ENCODE measurements around the gene TBC1D12.
"Not testable (repeated sequence)": the region's sequence is repeated elsewhere in the genome, so short reads cannot be mapped to it uniquely, and the experiment has no call there.

TBC1D12 gene

DNA sequence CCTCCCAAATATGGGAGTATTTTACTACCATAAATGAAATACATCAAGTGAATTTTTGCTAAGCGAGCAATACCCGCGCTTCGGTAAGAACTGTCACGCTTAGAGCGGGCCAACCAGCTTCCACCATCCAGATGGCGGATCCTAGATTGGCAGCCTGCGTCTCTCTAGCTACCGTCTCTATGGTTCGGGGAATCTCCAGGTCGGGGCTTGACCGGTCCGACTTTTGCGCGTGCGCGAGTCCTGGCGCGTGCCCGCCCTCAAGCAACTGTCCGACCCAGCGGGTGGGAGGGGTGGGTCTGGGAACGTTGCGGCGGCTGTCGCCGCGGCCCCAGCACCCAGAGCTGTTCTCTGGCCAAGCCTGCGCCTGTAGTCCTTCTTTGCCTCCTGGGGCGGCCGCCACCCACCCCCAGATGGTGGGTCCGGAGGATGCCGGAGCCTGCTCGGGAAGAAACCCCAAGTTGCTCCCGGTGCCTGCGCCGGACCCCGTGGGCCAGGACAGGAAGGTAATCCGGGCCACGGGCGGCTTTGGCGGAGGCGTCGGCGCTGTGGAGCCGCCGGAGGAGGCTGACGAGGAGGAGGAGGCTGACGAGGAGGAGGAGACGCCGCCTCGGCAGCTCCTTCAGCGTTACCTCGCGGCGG is at the start of gene TBC1D12:
TBC1D12 (plus strand) TSS at position 338 of the 639 bp plus-strand sequence; CDS start at position 411, 73 bp downstream.
- in situ Hi-C loops (cut with HindIII; ENCODE audit: low sequenced_read_pairs) = no loop called here

DNA sequence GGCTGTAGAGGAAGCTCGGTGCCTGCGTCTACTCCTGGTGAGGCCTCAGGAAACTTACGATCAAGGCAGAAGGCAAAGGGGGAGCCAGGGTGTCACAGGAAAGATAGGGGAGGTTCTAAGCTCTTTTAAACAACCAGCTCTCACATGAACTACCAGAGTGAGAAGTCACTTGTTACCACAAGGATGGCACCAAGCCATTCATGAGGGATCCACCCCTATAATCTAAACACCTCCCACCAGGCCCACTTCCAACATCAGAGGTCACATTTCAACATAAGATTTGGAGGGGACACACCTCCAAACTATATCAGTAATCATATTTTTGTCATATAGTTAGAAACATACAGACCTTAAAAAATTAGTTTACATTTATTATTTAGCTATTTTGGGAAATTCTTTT is 49.0 kb upstream of the TBC1D12 start:
- in situ Hi-C loops (cut with HindIII; ENCODE audit: low sequenced_read_pairs) = no loop called here

GRCh38 chr10:94355841-94356240 is 46.5 kb upstream of the TBC1D12 start:
- in situ Hi-C loops (cut with HindIII; ENCODE audit: low sequenced_read_pairs) = no loop called here

DNA sequence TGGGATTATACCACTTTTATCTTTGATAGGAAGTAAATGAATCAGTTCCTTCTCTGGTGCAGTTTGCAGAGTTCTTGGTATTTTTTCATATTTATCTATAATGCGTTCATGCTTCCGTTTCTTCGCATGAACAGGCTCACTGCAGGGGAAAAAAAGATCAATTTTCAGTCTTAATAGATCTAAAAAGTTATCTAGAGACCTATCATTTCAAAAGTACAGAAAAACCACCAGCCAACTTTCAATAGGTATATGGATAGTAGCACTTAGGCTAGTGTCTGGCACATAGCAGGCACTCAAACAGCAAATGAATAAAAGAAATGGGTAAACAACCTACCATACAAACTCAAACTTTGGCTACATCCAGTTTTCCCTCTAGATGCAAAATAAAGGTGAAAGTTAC is 45.1 kb upstream of the TBC1D12 start:
- in situ Hi-C loops (cut with HindIII; ENCODE audit: low sequenced_read_pairs) = no loop called here

DNA sequence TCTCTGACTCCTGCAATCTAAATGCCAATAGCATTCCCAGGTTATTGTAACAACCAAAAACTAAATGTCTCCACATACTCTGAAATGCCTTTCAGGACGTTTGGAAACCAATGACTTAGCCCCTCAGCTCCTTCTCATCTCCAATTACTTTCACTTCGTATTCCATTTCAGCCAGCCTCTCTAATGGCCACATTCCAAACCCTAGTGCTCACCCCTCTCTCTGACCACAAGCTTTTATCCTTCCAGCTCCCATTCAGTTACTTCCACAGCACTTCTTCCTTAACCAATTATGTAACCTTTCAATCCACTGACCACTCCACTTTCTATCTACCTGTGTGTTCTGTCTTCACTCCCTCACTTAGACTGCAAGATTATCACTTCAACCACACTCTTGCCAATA is 43.9 kb upstream of the TBC1D12 start:
- in situ Hi-C loops (cut with HindIII; ENCODE audit: low sequenced_read_pairs) = no loop called here

DNA sequence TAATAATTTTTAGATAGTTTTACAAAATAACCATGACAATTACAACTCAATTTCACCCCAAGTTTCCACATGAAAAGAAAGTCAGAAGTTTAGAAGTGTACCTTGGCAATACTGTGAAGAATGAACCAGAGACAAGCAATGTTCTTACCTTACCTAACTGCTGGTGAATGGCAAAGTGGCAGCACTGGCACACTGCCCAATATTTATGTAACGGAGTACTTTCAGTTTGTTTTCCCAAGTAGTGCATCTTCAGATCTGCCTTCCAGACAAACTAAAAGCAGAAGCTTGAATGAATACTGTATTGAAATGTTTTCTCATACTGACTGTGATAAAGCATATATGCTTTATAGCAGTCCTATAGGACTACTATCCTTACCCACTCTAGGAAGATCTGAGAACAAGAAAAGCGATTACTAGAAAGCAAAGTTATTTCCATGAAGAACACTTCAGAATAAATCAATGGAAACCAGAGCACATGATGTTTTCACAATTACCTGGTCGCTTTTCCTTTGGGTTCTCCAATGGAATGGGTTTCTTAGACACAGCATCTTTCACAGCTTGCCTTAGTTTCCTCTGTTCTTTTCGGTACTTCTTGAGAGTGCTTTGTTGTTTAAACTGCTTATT is 41.1 kb upstream of the TBC1D12 start:
- in situ Hi-C loops (cut with HindIII; ENCODE audit: low sequenced_read_pairs) = no loop called here

GRCh38 chr10:94362360-94363250 is 39.7 kb upstream of the TBC1D12 start, which contains the start of gene NOC3L:
Gene NOC3L, minus strand, starts transcription at chr10:94362939. Its CDS starts 101 bp downstream, at chr10:94362838.
- in situ Hi-C loops (cut with HindIII; ENCODE audit: low sequenced_read_pairs) = no loop called here

DNA sequence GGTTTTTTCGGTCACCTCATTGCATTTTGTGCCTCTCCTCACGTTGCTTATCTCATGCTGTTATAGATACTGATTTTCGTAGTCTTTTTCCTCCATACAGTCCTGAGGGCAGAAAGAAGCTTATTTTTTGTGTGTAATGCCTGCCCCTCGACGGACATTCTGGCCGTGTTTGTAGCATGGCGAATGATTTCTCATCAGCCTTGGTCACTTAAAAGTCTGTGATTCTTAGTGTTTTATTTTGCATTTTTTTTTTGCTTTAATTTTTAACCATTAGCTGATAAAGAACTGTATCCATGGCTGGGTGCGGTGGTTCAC is 39.1 kb upstream of the TBC1D12 start:
- in situ Hi-C loops (cut with HindIII; ENCODE audit: low sequenced_read_pairs) = no loop called here

- in situ Hi-C loops (cut with HindIII; ENCODE audit: low sequenced_read_pairs) = no loop called here
These were observed 37.9 kb upstream of the TBC1D12 start for GRCh38 chr10:94364482-94364881.

GRCh38 chr10:94366382-94366781 is 36.0 kb upstream of the TBC1D12 start:
- in situ Hi-C loops (cut with HindIII; ENCODE audit: low sequenced_read_pairs) = no loop called here

- in situ Hi-C loops (cut with HindIII; ENCODE audit: low sequenced_read_pairs) = no loop called here
These were observed 31.8 kb upstream of the TBC1D12 start for GRCh38 chr10:94370501-94370900.

DNA sequence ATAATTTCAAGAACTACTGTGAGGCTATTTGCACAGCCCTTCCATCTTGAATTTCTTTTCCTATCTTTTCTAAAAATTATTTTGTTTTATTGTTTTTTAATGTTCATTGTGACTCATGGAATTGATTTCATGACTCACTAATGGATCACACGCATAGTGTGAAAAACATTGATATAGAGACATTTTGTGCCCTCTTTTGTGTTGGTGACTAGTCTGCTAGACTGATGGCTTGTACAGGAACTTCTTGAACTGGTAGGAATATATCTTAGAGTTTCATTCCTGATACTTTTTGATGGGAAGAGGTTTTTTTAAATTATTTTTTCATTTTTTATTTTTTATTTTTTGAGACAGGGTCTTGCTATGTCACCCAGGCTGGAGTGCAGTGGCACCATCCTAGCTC is 27.0 kb upstream of the TBC1D12 start:
- in situ Hi-C loops (cut with HindIII; ENCODE audit: low sequenced_read_pairs) = no loop called here

DNA sequence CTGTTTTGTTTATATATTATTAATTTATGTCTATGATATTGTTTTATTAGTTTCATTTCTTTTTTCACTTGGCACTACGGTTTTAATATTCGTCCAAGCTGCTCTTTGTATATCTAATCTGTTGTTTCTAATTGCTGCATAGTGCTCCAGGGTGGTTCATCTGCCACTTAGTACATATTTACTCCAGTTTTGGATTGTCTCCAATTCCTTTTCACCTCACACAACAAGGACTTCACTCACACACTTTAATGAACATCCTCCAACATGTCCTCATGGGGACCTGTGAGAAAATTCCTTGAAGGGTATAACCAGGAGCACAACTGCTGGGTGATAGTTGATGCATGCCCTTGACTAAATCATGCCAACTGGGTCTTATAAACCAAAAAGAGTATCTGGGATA is 25.5 kb upstream of the TBC1D12 start:
- in situ Hi-C loops (cut with HindIII; ENCODE audit: low sequenced_read_pairs) = no loop called here

GRCh38 chr10:94383530-94383929 is 18.8 kb upstream of the TBC1D12 start:
- in situ Hi-C loops (cut with HindIII; ENCODE audit: low sequenced_read_pairs) = no loop called here

GRCh38 chr10:94385733-94386132 is 16.6 kb upstream of the TBC1D12 start:
- in situ Hi-C loops (cut with HindIII; ENCODE audit: low sequenced_read_pairs) = not testable (repeated sequence)

DNA sequence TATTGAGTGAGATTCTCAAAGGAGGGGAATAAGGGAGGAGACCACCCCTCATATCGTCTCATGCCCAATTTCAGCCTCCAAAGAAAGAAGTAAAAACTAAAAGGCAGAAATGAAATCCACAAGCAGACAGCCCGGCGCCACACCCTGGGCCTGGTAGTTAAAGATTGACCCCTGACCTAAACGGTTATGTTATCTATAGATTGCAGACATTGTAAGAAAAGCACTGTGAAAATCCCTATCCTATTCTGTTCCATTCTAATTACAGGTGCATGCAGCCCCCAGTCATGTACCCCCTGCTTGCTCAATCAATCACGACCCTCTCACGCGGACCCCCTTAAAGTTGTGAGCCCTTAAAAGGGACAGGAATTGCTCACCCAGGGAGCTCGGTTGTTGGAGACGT is 10.2 kb upstream of the TBC1D12 start:
- in situ Hi-C loops (cut with HindIII; ENCODE audit: low sequenced_read_pairs) = not testable (repeated sequence)

GRCh38 chr10:94397549-94398370 is 4.6 kb upstream of the TBC1D12 start:
- in situ Hi-C loops (cut with HindIII; ENCODE audit: low sequenced_read_pairs) = no loop called here

- in situ Hi-C loops (cut with HindIII; ENCODE audit: low sequenced_read_pairs) = no loop called here
These were observed 3.6 kb upstream of the TBC1D12 start for GRCh38 chr10:94398762-94399161.

DNA sequence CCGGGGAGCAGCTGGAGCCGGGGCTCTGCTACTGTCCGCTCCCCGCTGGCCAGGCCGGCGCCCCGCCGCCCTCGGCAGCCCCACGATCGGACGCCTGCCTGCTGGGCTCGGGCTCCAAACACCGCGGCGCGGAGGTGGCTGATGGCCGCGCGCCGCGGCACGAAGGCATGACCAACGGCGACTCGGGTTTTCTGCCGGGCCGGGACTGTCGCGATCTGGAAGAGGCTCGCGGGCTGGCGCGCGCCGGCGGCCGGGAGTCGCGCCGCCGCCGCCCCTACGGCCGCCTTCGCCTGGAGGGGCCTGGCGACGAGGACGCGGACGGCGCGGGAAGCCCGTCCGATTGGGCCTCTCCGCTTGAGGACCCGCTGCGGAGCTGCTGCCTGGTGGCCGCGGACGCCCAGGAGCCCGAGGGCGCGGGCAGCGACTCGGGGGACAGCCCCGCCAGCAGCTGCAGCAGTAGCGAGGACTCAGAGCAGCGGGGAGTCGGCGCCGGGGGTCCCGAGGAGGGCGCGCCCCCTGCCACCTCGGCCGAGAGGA is 570 bp downstream of the TBC1D12 start:
- in situ Hi-C loops (cut with HindIII; ENCODE audit: low sequenced_read_pairs) = no loop called here

DNA sequence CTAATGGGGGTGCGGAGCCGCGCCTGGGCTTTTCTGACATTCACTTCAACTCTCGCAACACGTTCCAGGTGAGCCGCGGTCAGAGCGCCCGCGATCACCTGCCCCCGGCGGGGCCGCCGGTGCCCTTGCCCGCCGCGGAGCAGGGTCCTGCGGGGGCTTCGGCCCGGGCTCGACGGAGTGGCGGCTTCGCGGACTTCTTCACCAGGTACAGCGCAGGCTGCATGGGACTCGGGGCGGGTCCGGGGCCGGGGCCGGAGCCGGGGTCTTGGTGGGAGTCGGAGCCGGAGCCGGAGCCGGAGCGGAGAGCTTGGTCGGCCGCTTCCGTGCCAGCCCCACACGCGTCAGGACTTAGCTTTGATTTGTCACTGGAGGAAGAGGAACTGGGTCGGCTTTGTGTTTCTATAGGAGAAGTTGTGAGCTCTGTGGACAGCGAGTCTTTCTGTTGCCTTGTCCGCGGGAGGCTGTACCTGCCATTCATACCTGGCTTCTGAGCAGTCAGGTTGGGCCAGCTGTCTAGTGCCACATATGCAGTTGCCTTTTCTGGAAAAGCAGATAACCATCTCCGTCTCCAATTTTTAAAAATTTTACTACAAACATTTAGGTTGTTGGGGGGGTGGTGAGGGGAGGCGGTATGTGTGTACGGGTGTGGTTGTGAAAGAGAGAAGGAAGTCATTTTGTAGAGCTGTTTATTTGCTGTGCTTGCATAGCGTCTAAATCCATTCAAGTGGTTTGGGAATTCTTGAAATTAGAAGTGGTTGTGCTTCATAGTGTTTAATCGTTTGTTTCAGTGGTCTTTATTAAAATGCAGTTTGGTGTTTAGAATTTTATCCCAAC is 1.3 kb downstream of the TBC1D12 start:
- in situ Hi-C loops (cut with HindIII; ENCODE audit: low sequenced_read_pairs) = no loop called here
